GM13977 (cell line): ENCODE results near the gene POLN.

ENCODE experiments used
- DNase-seq: peaks from one replicate; pipeline ENCODE4 v3.0.0; 2012; ENCODE audit warnings: low spot score
- in situ Hi-C: fragments of 300-500 bp; cut with MboI; formaldehyde crosslinking; loops from one replicate; pipeline ENCODE4 v1.12.0; 2022; ENCODE audit warnings: low sequenced_read_pairs, low pct_unique_long_range_greater_than_20kb, mixed read lengths, inconsistent platforms; ENCODE audit not compliant: unreplicated experiment
- TF ChIP-seq, protein P1 (sequence below): IDR thresholded peaks from 2 replicates; pipeline ENCODE4 v1.5.1; 2012; ENCODE audit warnings: mild to moderate bottlenecking, control low read depth; ENCODE audit not compliant: insufficient read depth; ENCODE audit errors: extremely low read depth, missing control alignments

The POLN gene

DNA sequence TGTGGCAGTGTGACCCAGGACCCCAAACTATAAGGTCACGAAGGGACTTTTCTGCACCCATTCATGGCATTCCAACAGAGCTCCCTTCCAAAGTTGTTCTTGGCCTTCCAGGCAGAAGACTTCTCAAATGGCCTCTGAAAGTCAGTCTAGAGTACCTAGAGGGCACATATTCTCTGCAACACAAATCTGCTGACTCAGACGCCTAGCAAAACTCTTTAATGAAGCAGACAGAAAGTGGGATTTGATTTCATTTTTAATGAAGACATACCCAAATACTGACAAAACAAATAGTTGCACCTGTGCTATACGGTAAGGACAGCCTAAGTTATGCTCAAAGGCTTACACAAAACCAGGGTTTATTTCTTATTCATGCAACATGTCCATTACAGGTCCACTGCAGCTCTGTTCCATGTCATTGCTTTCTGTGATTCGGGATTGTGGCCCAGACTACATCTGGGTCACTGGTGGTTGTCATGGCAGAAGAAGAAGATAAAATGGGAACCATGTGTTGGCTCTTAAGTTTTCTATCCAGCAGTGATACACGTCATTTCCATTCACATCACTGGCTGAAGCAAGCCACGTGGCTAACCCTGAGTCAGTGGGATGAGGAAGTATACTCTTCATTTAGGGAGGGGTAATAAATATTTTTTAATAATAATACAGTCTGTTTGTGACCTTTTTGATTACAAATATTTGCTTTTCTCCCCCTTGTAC lies 125.1 kb downstream of the POLN start:
- in situ Hi-C loops = no loop called here
- no peak for DNase-seq
- TF ChIP-seq, protein P1, sequence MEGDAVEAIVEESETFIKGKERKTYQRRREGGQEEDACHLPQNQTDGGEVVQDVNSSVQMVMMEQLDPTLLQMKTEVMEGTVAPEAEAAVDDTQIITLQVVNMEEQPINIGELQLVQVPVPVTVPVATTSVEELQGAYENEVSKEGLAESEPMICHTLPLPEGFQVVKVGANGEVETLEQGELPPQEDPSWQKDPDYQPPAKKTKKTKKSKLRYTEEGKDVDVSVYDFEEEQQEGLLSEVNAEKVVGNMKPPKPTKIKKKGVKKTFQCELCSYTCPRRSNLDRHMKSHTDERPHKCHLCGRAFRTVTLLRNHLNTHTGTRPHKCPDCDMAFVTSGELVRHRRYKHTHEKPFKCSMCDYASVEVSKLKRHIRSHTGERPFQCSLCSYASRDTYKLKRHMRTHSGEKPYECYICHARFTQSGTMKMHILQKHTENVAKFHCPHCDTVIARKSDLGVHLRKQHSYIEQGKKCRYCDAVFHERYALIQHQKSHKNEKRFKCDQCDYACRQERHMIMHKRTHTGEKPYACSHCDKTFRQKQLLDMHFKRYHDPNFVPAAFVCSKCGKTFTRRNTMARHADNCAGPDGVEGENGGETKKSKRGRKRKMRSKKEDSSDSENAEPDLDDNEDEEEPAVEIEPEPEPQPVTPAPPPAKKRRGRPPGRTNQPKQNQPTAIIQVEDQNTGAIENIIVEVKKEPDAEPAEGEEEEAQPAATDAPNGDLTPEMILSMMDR = no peak

DNA sequence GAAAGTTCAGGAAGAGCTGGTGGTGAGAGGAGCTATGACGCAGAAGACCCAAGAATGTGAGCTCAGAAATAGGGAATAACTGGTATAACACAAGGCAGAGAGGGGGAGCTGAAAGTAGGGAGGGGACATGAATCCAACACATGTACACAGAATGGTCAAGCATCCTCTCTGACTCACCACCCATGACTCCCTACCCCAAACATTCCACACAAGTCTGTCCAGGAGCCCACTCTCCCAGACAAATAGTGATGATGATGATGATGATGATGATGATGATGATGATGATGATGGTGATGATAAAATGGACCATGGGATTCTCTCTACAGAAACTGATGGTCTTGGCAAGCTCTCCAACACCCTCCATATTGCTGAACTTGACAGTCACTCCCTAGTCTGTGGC lies 136.4 kb downstream of the POLN start:
- DNase-seq = no peak
- in situ Hi-C loops = no loop called here
- TF ChIP-seq, protein P1 = no peak

DNA sequence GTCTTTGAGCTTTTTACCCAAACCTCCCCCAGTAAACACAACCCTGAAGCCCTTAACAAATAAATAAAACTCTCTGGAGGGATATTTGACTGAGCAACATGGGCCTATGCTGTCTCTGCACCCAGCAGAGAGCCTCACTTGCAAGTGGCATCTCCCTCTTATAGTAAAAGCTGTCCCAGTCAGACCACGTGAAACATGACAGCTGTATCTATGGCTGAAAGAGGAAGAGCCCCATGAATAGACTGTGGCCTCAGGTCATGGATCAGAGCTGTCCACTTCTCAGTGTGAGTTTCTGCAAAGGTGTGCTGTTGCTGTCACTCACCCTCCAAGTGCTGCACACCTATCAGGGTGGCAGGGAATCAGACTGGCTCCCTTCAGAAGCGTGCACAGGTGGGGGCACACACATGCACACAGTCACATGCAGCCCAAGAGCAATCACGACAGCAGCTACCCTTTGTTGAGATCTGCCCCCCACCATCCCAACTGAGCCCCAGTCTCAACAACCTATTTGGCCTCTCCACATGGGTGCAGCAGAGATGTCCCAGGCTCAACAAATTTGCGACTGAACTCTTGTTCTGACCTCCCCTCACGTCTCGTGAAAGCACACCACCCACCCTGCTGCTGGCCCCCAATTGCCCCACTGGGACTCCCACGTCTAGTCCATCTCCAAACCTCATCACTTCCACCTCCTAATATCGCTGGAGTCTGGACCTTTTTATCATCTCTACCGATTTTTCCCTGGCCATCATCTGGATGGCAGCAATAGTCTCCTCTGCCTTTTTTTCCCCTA lies 137.2 kb downstream of the POLN start:
- TF ChIP-seq, protein P1 = no peak
- no peak for DNase-seq
- in situ Hi-C loops = no loop called here

DNA sequence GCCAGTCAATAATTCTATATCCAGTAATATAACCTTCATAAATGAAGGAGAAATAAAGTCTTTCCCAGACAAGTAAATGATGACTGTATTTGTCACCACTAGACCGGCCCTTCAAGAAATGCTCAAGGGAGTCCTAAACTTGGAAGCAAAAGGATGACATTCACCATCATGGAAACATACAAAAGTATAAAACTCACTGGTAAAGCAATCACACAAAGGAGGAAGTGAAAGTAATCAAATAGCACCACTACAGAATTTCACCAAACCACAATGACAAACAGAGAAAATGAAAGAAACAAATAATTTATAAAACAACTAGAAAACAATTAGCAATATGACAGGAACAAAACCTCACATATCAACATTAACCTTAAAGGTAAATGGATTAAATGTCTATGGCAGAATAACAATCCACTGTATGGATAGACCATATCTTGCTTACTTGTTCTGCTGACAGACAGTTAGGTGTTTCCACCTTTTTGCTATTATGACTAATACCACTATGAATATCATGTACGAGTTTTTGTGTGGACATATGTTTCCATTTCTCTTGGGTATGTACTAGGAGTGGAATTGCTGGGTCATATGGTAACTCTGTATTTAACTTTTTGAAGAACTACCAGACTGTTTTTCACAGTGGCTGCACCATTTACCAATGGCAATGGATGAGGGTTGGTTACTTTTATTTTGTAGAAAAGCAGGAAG lies 137.9 kb downstream of the POLN start:
- TF ChIP-seq, protein P1 = no peak
- in situ Hi-C loops = no loop called here
- DNase-seq = no peak

DNA sequence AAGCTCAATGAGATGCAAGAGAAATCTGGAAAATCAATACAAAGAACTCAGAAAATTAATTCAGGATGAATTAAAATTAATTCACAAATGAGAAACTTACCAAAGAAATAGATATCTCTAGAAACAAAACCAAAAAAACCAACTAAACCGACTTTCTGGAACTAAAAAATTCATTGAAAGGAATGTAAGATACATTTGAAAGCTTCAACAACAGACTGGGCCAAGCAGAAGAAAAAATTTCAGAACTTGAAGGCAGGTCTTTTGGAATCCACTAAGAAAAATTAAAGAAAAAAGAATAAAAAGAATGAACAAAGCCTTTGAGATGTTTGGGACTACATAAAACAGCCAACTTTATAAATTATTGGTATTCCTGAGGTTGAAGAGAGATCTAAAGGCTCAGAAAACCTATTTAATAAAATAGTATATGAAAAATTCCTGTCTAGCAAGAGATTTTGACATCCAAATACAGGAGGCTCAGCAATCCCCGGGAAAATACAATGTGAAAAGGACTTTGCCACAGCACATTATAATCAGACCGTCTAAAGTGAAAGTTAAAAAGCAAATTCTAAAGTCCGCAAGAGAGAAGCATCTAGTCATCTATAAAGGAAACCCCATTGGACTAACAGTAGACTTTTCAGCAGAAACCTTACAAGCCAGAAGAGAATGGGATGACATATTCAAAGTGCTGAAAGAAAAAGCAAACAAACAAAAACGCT lies 138.6 kb downstream of the POLN start:
- in situ Hi-C loops = no loop called here
- TF ChIP-seq, protein P1 = no peak
- no peak for DNase-seq
